IMR-90 (cell line): ENCODE measurements around the gene HNRNPA3.

Source experiments
- MAZ ChIP-seq: IDR thresholded peaks from 2 replicates; pipeline ENCODE4 v1.6.1; 2012; ENCODE audit warnings: low read depth, mild to moderate bottlenecking, low read length, improper control_type of control experiment, moderate library complexity, borderline replicate concordance
- NFE2L2 ChIP-seq: fragments of 150-350 bp; IDR thresholded peaks from 2 replicates; pipeline ENCODE4 v1.6.1; 2016; ENCODE audit warnings: low read depth, mild to moderate bottlenecking, low read length
- POLR2A ChIP-seq: IDR thresholded peaks from 2 replicates; pipeline ENCODE4 v1.6.1; 2012; ENCODE audit warnings: mild to moderate bottlenecking, low read depth, low read length
- SMC3 ChIP-seq: fragments of 150-350 bp; IDR thresholded peaks from 2 replicates; pipeline ENCODE4 v1.6.1; 2016; ENCODE audit warnings: low read depth, mild to moderate bottlenecking, antibody characterized with exemption, low read length, moderate library complexity
- TF ChIP-seq, protein P1 (sequence below): conservative IDR thresholded peaks from 2 replicates; pipeline ENCODE4 v1.5.1; 2012; ENCODE audit warnings: mild to moderate bottlenecking, low read depth, low read length, improper control_type of control experiment

DNA sequence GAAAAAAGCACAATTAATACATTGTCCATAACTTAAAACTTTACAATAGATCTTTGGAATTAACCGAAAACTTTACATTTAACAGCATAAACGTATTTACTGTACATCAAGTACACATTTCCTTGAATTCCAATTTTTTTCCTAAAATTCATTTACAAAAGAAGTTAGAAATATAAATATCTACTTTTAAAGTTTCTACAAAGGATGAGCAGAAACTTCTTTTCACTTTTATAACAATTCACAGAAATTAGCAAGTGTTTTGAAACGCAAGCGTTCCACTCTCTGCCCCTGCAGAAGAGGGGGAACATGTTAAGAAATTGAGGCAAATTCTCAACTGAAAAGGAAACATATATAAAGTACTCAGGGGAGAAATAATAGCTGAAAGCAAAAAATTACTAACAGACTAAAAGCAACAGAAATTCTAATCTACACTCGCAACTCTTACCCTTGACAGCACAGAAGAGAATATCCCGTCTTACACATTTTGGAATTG, 50.4 kb downstream of the HNRNPA3 start:
- TF ChIP-seq, protein P1, sequence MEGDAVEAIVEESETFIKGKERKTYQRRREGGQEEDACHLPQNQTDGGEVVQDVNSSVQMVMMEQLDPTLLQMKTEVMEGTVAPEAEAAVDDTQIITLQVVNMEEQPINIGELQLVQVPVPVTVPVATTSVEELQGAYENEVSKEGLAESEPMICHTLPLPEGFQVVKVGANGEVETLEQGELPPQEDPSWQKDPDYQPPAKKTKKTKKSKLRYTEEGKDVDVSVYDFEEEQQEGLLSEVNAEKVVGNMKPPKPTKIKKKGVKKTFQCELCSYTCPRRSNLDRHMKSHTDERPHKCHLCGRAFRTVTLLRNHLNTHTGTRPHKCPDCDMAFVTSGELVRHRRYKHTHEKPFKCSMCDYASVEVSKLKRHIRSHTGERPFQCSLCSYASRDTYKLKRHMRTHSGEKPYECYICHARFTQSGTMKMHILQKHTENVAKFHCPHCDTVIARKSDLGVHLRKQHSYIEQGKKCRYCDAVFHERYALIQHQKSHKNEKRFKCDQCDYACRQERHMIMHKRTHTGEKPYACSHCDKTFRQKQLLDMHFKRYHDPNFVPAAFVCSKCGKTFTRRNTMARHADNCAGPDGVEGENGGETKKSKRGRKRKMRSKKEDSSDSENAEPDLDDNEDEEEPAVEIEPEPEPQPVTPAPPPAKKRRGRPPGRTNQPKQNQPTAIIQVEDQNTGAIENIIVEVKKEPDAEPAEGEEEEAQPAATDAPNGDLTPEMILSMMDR, result no peak
- TF ChIP-seq POLR2A (no peak), NFE2L2 (no peak), SMC3 (no peak), MAZ (no peak)
